GM23248 (cell line): Measurements from ENCODE around the gene KDM4B. TPM values are rescaled to one million over a fixed set of nuclear protein-coding genes. Genes with fewer than 3 reads are reported as not detected.

Experiments
- DNase-seq: peaks from one replicate; pipeline ENCODE4 v3.0.0-alpha.2; 2015
- H2AFZ ChIP-seq: fragments of 200-600 bp; sonication (generic); 2 replicates; pipeline ENCODE4 v1.6.1; 2016; ENCODE audit warnings: antibody characterized with exemption
- H3F3A ChIP-seq: fragments of 200-600 bp; sonication (generic); 2 replicates; pipeline ENCODE4 v1.6.1; 2016; ENCODE audit warnings: mild to moderate bottlenecking, antibody characterized with exemption, mixed run types; ENCODE audit not compliant: insufficient read depth
- H3K27ac ChIP-seq: fragments of 200-600 bp; sonication (generic); 2 replicates; pipeline ENCODE4 v1.5.1; 2016; ENCODE audit warnings: mild to moderate bottlenecking
- H3K27me3 ChIP-seq: fragments of 200-600 bp; sonication (generic); replicated peaks from 2 replicates; pipeline ENCODE4 v1.6.1; 2016; ENCODE audit warnings: mild to moderate bottlenecking; ENCODE audit not compliant: insufficient read depth
- H3K36me3 ChIP-seq: fragments of 200-600 bp; sonication (generic); 2 replicates; pipeline ENCODE4 v1.6.1; 2016; ENCODE audit warnings: low read depth, mild to moderate bottlenecking
- H3K4me1 ChIP-seq: fragments of 200-600 bp; sonication (generic); 2 replicates; pipeline ENCODE4 v1.6.1; 2016; ENCODE audit warnings: mild to moderate bottlenecking; ENCODE audit not compliant: insufficient read depth
- H3K4me2 ChIP-seq: fragments of 200-600 bp; sonication (generic); one replicate; pipeline ENCODE4 v1.6.1; 2016; ENCODE audit warnings: mild to moderate bottlenecking; ENCODE audit not compliant: unreplicated experiment
- H3K4me3 ChIP-seq: fragments of 200-600 bp; sonication (generic); 2 replicates; pipeline ENCODE4 v1.5.1; 2016; ENCODE audit warnings: mild to moderate bottlenecking
- H3K79me2 ChIP-seq: fragments of 200-600 bp; sonication (generic); 2 replicates; pipeline ENCODE4 v1.6.1; 2016; ENCODE audit warnings: mild to moderate bottlenecking; ENCODE audit not compliant: insufficient read depth
- H3K9ac ChIP-seq: fragments of 200-600 bp; sonication (generic); 2 replicates; pipeline ENCODE4 v1.6.1; 2016; ENCODE audit warnings: mild to moderate bottlenecking
- H3K9me2 ChIP-seq: fragments of 200-600 bp; sonication (generic); 2 replicates; pipeline ENCODE4 v1.6.1; 2016; ENCODE audit warnings: mixed run types, mild to moderate bottlenecking, moderate library complexity; ENCODE audit not compliant: insufficient read depth
- H3K9me3 ChIP-seq: fragments of 200-600 bp; sonication (generic); one replicate; pipeline ENCODE4 v1.6.1; 2017; ENCODE audit warnings: low read depth
- H4K20me1 ChIP-seq: fragments of 200-600 bp; sonication (generic); 2 replicates; pipeline ENCODE4 v1.6.0; 2016; ENCODE audit not compliant: insufficient read depth
- EZH2 ChIP-seq: fragments of 200-600 bp; sonication (generic); IDR thresholded peaks from 2 replicates; pipeline ENCODE4 v1.6.1; 2018; ENCODE audit warnings: antibody characterized with exemption, mild to moderate bottlenecking; ENCODE audit not compliant: insufficient read depth, poor library complexity, severe bottlenecking
- EZH2phosphoT487 ChIP-seq: fragments of 200-600 bp; sonication (generic); IDR thresholded peaks from 2 replicates; pipeline ENCODE4 v1.6.1; 2018; ENCODE audit warnings: antibody characterized with exemption, moderate library complexity, mild to moderate bottlenecking, low read depth; ENCODE audit not compliant: insufficient read depth
- WGBS, 2 experiments: methylation state at CpG; one replicate each; pipeline ENCODE4 v1.1.6; 2015 to 2017; ENCODE audit warnings: low lambda C conversion rate in 2 of 2, low coverage in 1 of 2; ENCODE audit errors: missing lambda C conversion rate in 2 of 2; 5-methylcytosine and 5-hydroxymethylcytosine counted together
- in situ Hi-C: fragments of 300-500 bp; cut with MboI; formaldehyde crosslinking; loops from 2 replicates; pipeline ENCODE4 v1.15.0; 2020
- polyA plus RNA-seq: library from polyadenylated mRNA; unstranded; fragments of >200 nt; fragmentation: Nextera tagmentation; extraction: Ambion mirVana; gene quantifications from 2 replicates; pipeline ENCODE4 v1.2.1, GENCODE V29; 2016
- total RNA-seq: library from RNA; depleted of rRNA; stranded (reverse); fragments of >200 nt; shearing (Covaris generic); gene quantifications from 2 replicates; pipeline ENCODE4 v1.2.3, GENCODE V29; 2014

Gene KDM4B
- total and polyA plus RNA-seq, 2 experiments from 2014 or later = 14.8 to 28.7 TPM

GRCh38 chr19:5006201-5006600 is 37.3 kb downstream of the KDM4B start:
- no peaks in the 10 kb centered on the region for H3K9me2 ChIP-seq
- no peak overlapping the region for H3K4me2 ChIP-seq
- H3K4me3 ChIP-seq = no peak overlapping the region
- H2AFZ ChIP-seq = no peak overlapping the region
- TF ChIP-seq EZH2phosphoT487 (no peak), EZH2 (no peak)
- peak; percentile 63 for DNase-seq
- H3K4me1 ChIP-seq = peaks cover 22% of the 10 kb centered on the region
- WGBS, 2 experiments = 60 to 61% methylated on average over 7 to 10 of the region's 10 CpGs
- H3K9ac ChIP-seq = no peak overlapping the region
- in situ Hi-C loops = no loop called here
- H3F3A ChIP-seq = peaks cover 27% of the 10 kb centered on the region
- peaks cover 98% of the 10 kb centered on the region for H3K79me2 ChIP-seq
- no peaks in the 10 kb centered on the region for H3K27me3 ChIP-seq
- H3K36me3 ChIP-seq = no peaks in the 10 kb centered on the region
- H3K27ac ChIP-seq = no peak overlapping the region
- H3K9me3 ChIP-seq = no peaks in the 10 kb centered on the region
- H4K20me1 ChIP-seq = peaks cover 29% of the 10 kb centered on the region

- H3K9me3 ChIP-seq = no peaks in the 10 kb centered on the region
- H3K9ac ChIP-seq = no peak overlapping the region
- peaks cover 21% of the 10 kb centered on the region for H3F3A ChIP-seq
- H3K4me2 ChIP-seq = no peak overlapping the region
- TF ChIP-seq EZH2phosphoT487 = no peak
- TF ChIP-seq EZH2 = no peak
- no peaks in the 10 kb centered on the region for H3K9me2 ChIP-seq
- no peaks in the 10 kb centered on the region for H3K27me3 ChIP-seq
- no peaks in the 10 kb centered on the region for H3K36me3 ChIP-seq
- peaks cover 29% of the 10 kb centered on the region for H4K20me1 ChIP-seq
- no peak overlapping the region for H3K27ac ChIP-seq
- peaks cover 98% of the 10 kb centered on the region for H3K79me2 ChIP-seq
- H2AFZ ChIP-seq = no peak overlapping the region
- 91 to 93% methylated on average over 9 to 13 of the region's 13 CpGs for WGBS, 2 experiments
- H3K4me3 ChIP-seq = no peak overlapping the region
- in situ Hi-C loops = no loop called here
- no peak for DNase-seq
- H3K4me1 ChIP-seq = peaks cover 16% of the 10 kb centered on the region
These were observed 37.9 kb downstream of the KDM4B start for GRCh38 chr19:5006821-5007220.

GRCh38 chr19:5011476-5012238 is 42.7 kb downstream of the KDM4B start:
- WGBS, 2 experiments = 76% methylated on average over 26 of the region's 26 CpGs
- in situ Hi-C loops = no loop called here
- no peaks in the 10 kb centered on the region; the same call in 1 of the 2 replicates for H3F3A ChIP-seq
- no peak for DNase-seq
- H3K9ac ChIP-seq = no peak overlapping the region
- no peak overlapping the region for H3K27ac ChIP-seq
- peaks cover 100% of the 10 kb centered on the region for H3K79me2 ChIP-seq
- TF ChIP-seq EZH2 = no peak
- no peak for TF ChIP-seq EZH2phosphoT487
- H4K20me1 ChIP-seq = peaks cover 24% of the 10 kb centered on the region
- peaks cover 4% of the 10 kb centered on the region; the same call in 1 of the 2 replicates for H3K36me3 ChIP-seq
- H2AFZ ChIP-seq = no peak overlapping the region
- H3K4me1 ChIP-seq = no peaks in the 10 kb centered on the region
- no peaks in the 10 kb centered on the region for H3K9me2 ChIP-seq
- H3K4me2 ChIP-seq = no peak overlapping the region
- no peaks in the 10 kb centered on the region for H3K27me3 ChIP-seq
- H3K4me3 ChIP-seq = no peak overlapping the region
- H3K9me3 ChIP-seq = no peaks in the 10 kb centered on the region

- Histone ChIP-seq H2AFZ (no peak overlapping the region), H3K9me2 (no peaks in the 10 kb centered on the region), H3K79me2 (peaks cover 100% of the 10 kb centered on the region), H3F3A (peaks cover 2% of the 10 kb centered on the region; the same call in 1 of the 2 replicates), H3K27ac (no peak overlapping the region), H3K4me3 (no peak overlapping the region), H3K27me3 (no peaks in the 10 kb centered on the region), H3K36me3 (peaks cover 11% of the 10 kb centered on the region; the same call in 1 of the 2 replicates), H3K4me2 (no peak overlapping the region), H3K9me3 (no peaks in the 10 kb centered on the region), H4K20me1 (peaks cover 16% of the 10 kb centered on the region), H3K4me1 (no peaks in the 10 kb centered on the region), H3K9ac (no peak overlapping the region)
- no peak for DNase-seq
- in situ Hi-C loops = no loop called here
- TF ChIP-seq EZH2phosphoT487 (no peak), EZH2 (no peak)
- WGBS, 2 experiments = 92 to 93% methylated on average over 24 to 25 of the region's 25 CpGs
These were observed 44.0 kb downstream of the KDM4B start for GRCh38 chr19:5012688-5013457.
